H9 (cell line): ENCODE measurements around the gene PTGES2. TPM values are rescaled to one million over a fixed set of nuclear protein-coding genes. Genes with fewer than 3 reads are reported as not detected.
"Not testable (repeated sequence)": the region's sequence is repeated elsewhere in the genome, so short reads cannot be mapped to it uniquely, and the experiment has no call there.

Source experiments
- DNase-seq: peaks from one replicate; pipeline ENCODE4 v3.0.0-alpha.2; 2017
- H2AFZ ChIP-seq: one replicate; pipeline ENCODE4 v1.6.1; 2013; ENCODE audit warnings: mild to moderate bottlenecking, low read length, control low read depth, moderate library complexity
- H2AK5ac ChIP-seq: 2 replicates; pipeline ENCODE4 v1.6.1; 2013; ENCODE audit warnings: low read length, control low read depth, mixed read lengths; ENCODE audit not compliant: insufficient read length
- H2BK120ac ChIP-seq: one replicate; pipeline ENCODE4 v1.6.1; 2013; ENCODE audit warnings: low read depth, mild to moderate bottlenecking, low read length, control low read depth, inconsistent platforms; ENCODE audit not compliant: poor library complexity, severe bottlenecking
- H2BK12ac ChIP-seq: 2 replicates; pipeline ENCODE4 v1.6.1; 2013; ENCODE audit warnings: low read length, control low read depth, mixed read lengths, low read depth; ENCODE audit not compliant: insufficient read length
- H2BK15ac ChIP-seq: 2 replicates; pipeline ENCODE4 v1.6.1; 2013; ENCODE audit warnings: low read depth, low read length, control low read depth
- H2BK20ac ChIP-seq: one replicate; pipeline ENCODE4 v1.6.1; 2013; ENCODE audit warnings: low read depth, mild to moderate bottlenecking, low read length, control low read depth, inconsistent platforms; ENCODE audit not compliant: poor library complexity, severe bottlenecking
- H2BK5ac ChIP-seq: 2 replicates; pipeline ENCODE4 v1.6.1; 2013; ENCODE audit warnings: low read length, control low read depth, mixed read lengths; ENCODE audit not compliant: insufficient read length
- H3K14ac ChIP-seq: 2 replicates; pipeline ENCODE4 v1.6.1; 2013; ENCODE audit warnings: low read length, control low read depth; ENCODE audit not compliant: insufficient read depth
- H3K18ac ChIP-seq: 2 replicates; pipeline ENCODE4 v1.6.1; 2013; ENCODE audit warnings: low read depth, mild to moderate bottlenecking, mixed read lengths, low read length, control low read depth; ENCODE audit not compliant: insufficient read length
- H3K23ac ChIP-seq: 2 replicates; pipeline ENCODE4 v1.6.1; 2013; ENCODE audit warnings: low read length, control low read depth, mixed read lengths, low read depth; ENCODE audit not compliant: insufficient read length
- H3K23me2 ChIP-seq: 2 replicates; pipeline ENCODE4 v1.6.1; 2013; ENCODE audit warnings: low read depth, mild to moderate bottlenecking, mixed read lengths, low read length, control low read depth; ENCODE audit not compliant: insufficient read length, poor library complexity, severe bottlenecking
- H3K27ac ChIP-seq: 2 replicates; pipeline ENCODE4 v1.5.1; 2013; ENCODE audit warnings: low read length, control low read depth, mixed read lengths, low read depth; ENCODE audit not compliant: insufficient read length
- H3K27me3 ChIP-seq: 2 replicates; pipeline ENCODE4 v1.6.1; 2013; ENCODE audit warnings: low read length, control low read depth, inconsistent platforms; ENCODE audit not compliant: insufficient read depth
- H3K4ac ChIP-seq: 2 replicates; pipeline ENCODE4 v1.6.1; 2013; ENCODE audit warnings: low read depth, mild to moderate bottlenecking, control low read depth, inconsistent platforms, low read length, moderate library complexity
- H3K4me1 ChIP-seq: 2 replicates; pipeline ENCODE4 v1.6.1; 2013; ENCODE audit warnings: low read length, control low read depth, inconsistent platforms; ENCODE audit not compliant: insufficient read depth
- H3K4me2 ChIP-seq: 2 replicates; pipeline ENCODE4 v1.6.1; 2013; ENCODE audit warnings: low read length, control low read depth, mixed read lengths; ENCODE audit not compliant: insufficient read length, insufficient read depth
- H3K56ac ChIP-seq: 2 replicates; pipeline ENCODE4 v1.6.1; 2013; ENCODE audit warnings: low read depth, mild to moderate bottlenecking, mixed read lengths, low read length, control low read depth; ENCODE audit not compliant: insufficient read length
- H3K79me1 ChIP-seq: 2 replicates; pipeline ENCODE4 v1.6.1; 2013; ENCODE audit warnings: low read depth, mild to moderate bottlenecking, moderate library complexity, low read length, control low read depth, inconsistent platforms; ENCODE audit not compliant: insufficient read depth, poor library complexity, severe bottlenecking
- H3K79me2 ChIP-seq: 2 replicates; pipeline ENCODE4 v1.6.1; 2013; ENCODE audit warnings: low read length, control low read depth, inconsistent platforms; ENCODE audit not compliant: insufficient read depth
- H3K9ac ChIP-seq: 2 replicates; pipeline ENCODE4 v1.6.1; 2013; ENCODE audit warnings: low read length, control low read depth, mixed read lengths; ENCODE audit not compliant: insufficient read length; ENCODE audit errors: extremely low read depth
- H3K9me3 ChIP-seq: one replicate; pipeline ENCODE4 v1.6.1; 2013; ENCODE audit warnings: low read depth, low read length, inconsistent platforms; ENCODE audit not compliant: control insufficient read depth
- H3T11ph ChIP-seq: one replicate; pipeline ENCODE4 v1.6.1; 2013; ENCODE audit warnings: mild to moderate bottlenecking, low read length, control low read depth, inconsistent platforms
- H4K20me1 ChIP-seq: one replicate; pipeline ENCODE4 v1.6.1; 2013; ENCODE audit not compliant: control insufficient read depth, insufficient read length, insufficient read depth
- H4K5ac ChIP-seq: 2 replicates; pipeline ENCODE4 v1.6.1; 2013; ENCODE audit warnings: low read depth, mild to moderate bottlenecking, mixed read lengths, low read length, control low read depth; ENCODE audit not compliant: insufficient read length
- H4K8ac ChIP-seq: replicated peaks from 2 replicates; pipeline ENCODE4 v1.6.1; 2013; ENCODE audit warnings: low read length, control low read depth, mixed read lengths, low read depth; ENCODE audit not compliant: insufficient read length
- H4K91ac ChIP-seq: 2 replicates; pipeline ENCODE4 v1.6.1; 2013; ENCODE audit warnings: low read depth, mild to moderate bottlenecking, moderate library complexity, mixed read lengths, low read length, control low read depth; ENCODE audit not compliant: insufficient read length
- H3K27ac Mint-ChIP-seq, 3 experiments: 2 replicates in 2 of 3; 3 replicates in 1 of 3; pipeline ENCODE4 v1.8.0; 2020 to 2021; ENCODE audit warnings: mixed read lengths in 3 of 3, mild to moderate bottlenecking in 1 of 3, moderate library complexity in 1 of 3
- H3K27me3 Mint-ChIP-seq: 2 replicates; pipeline ENCODE4 v1.8.0; 2021; ENCODE audit warnings: low read depth, mild to moderate bottlenecking, moderate library complexity, mixed read lengths
- H3K36me3 Mint-ChIP-seq, 3 experiments: 2 replicates in 2 of 3; 3 replicates in 1 of 3; pipeline ENCODE4 v1.8.0; 2020 to 2021; ENCODE audit warnings: low read depth in 3 of 3, mixed read lengths in 3 of 3; ENCODE audit not compliant: insufficient read depth in 1 of 3
- H3K4me1 Mint-ChIP-seq, 2 experiments: 2 replicates each; pipeline ENCODE4 v1.8.0; 2020; ENCODE audit warnings: mixed read lengths in 2 of 2
- H3K4me3 Mint-ChIP-seq, 2 experiments: 2 replicates in 1 of 2; 3 replicates in 1 of 2; pipeline ENCODE4 v1.8.0; 2020 to 2021; ENCODE audit warnings: mild to moderate bottlenecking in 2 of 2, mixed read lengths in 2 of 2, moderate library complexity in 1 of 2
- H3K9me3 Mint-ChIP-seq, 2 experiments: 2 replicates in 1 of 2; 3 replicates in 1 of 2; pipeline ENCODE4 v1.8.0; 2020; ENCODE audit warnings: mild to moderate bottlenecking in 2 of 2, mixed read lengths in 2 of 2, moderate library complexity in 1 of 2
- WGBS: extraction: QIAGEN DNeasy Blood & Tissue Kit; methylation state at CpG from one replicate; pipeline ENCODE4 v1.1.7; 2013; ENCODE audit warnings: missing lambda C conversion rate, low lambda C conversion rate, mixed read lengths; ENCODE audit not compliant: insufficient read length; ENCODE audit errors: extremely low coverage; 5-methylcytosine and 5-hydroxymethylcytosine counted together
- total RNA-seq: library from RNA; stranded (reverse); gene quantifications from 2 replicates; pipeline ENCODE4 v1.2.1, GENCODE V29; 2021
- TF ChIP-seq, protein P1 (sequence below): fragments of 200-600 bp; sonication (generic); conservative IDR thresholded peaks from 3 replicates; pipeline ENCODE4 v1.8.0; 2021; ENCODE audit warnings: antibody characterized with exemption, mild to moderate bottlenecking

Gene PTGES2
- total RNA-seq, 1 experiment from 2014 or later, result 63.9 TPM

DNA sequence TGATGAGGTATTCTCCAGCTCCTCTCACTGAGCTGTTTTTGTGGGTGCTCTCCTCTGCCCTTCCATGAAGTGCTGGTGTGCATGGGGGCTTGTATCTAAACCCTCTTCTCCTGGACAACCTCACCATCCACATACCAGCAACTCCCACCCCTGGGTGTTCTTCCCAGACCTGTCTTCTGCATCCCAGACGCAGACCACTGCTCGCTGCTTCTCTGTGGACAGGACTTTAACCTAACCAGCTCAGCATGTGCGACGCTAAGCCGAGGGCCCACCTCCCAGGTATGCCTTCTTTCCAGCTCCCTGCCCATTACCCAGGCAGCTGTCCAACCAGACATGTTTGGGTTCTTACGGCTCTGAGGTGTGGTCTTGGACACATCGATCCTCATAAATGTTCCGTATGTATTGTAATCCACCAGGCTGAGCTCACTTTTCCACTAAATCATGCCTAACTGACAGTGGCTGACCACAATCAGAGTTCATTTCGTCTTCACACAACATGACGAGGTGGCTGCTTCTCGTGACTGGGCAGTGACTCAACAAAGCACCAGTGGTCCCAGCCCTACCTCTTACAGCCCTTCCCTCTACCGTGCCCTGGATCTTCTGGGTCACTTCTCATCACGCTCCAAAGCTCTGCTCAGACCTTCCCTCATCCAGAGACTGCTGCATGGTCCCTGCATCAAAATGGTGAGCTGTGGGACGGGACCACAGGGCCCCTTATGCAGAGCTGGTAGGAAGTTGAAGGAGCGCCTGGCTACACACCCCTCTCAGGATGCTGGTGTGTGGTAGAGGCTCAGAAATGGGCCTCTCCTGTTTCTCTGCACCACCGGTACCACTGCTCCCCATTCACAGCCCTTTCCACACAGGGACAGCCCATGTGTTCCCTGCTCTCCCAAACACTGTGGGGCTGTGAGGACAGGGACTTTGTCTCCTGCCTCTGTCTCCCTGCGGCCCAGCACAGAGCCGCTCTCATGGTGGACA is 9.6 kb upstream of the PTGES2 start:
- H3K23ac ChIP-seq, result no peak overlapping the region
- DNase-seq, result no peak

DNA sequence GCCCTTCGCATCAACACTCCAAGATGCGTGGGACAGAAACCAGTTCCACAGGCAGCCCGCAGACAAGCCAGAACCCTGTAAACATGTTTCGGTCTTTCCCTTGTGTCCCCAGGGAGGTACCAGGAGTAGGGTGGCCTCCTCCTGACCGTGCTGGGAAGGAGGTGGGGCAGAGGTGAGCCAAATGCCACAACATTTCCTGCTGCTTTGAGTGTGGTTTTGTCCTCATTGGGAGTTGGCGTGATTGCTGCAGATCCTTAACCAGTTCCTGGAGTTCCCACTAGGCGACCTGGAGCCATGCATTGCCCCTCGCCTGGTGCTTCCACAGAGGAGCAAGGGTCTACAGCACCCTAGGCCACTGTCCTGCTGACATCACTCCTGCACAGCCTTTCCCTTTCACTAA is 8.0 kb upstream of the PTGES2 start:
- H3K4me3 Mint-ChIP-seq, H2AFZ ChIP-seq: not testable (repeated sequence)
- peaks cover 8 to 11% of the 10 kb centered on the region in 2 experiments for H3K4me1 Mint-ChIP-seq

More for the DNA sequence above, 9.6 kb upstream of the PTGES2 start:
- no peaks in the 10 kb centered on the region for H3K36me3 Mint-ChIP-seq
- Histone ChIP-seq H2BK20ac (no peak overlapping the region), H3K23me2 (no peaks in the 10 kb centered on the region), H2BK120ac (no peak overlapping the region), H3K4me2 (no peak overlapping the region), H4K91ac (no peak overlapping the region), H3K79me2 (no peaks in the 10 kb centered on the region), H3K14ac (no peak overlapping the region), H4K5ac (no peak overlapping the region), H4K8ac (no peak overlapping the region), H3T11ph (no peak overlapping the region), H3K79me1 (no peaks in the 10 kb centered on the region), H3K27ac (no peak overlapping the region), H3K18ac (no peak overlapping the region), H3K56ac (no peak overlapping the region), H2AFZ (no peak overlapping the region), H3K9ac (no peak overlapping the region), H3K4me1 (no peaks in the 10 kb centered on the region), H3K9me3 (no peaks in the 10 kb centered on the region), H4K20me1 (no peaks in the 10 kb centered on the region), H2BK12ac (no peak overlapping the region), H2AK5ac (no peak overlapping the region), H3K4ac (no peak overlapping the region), H2BK15ac (no peak overlapping the region), H3K27me3 (no peaks in the 10 kb centered on the region), H2BK5ac (no peak overlapping the region)
- TF ChIP-seq, protein P1, sequence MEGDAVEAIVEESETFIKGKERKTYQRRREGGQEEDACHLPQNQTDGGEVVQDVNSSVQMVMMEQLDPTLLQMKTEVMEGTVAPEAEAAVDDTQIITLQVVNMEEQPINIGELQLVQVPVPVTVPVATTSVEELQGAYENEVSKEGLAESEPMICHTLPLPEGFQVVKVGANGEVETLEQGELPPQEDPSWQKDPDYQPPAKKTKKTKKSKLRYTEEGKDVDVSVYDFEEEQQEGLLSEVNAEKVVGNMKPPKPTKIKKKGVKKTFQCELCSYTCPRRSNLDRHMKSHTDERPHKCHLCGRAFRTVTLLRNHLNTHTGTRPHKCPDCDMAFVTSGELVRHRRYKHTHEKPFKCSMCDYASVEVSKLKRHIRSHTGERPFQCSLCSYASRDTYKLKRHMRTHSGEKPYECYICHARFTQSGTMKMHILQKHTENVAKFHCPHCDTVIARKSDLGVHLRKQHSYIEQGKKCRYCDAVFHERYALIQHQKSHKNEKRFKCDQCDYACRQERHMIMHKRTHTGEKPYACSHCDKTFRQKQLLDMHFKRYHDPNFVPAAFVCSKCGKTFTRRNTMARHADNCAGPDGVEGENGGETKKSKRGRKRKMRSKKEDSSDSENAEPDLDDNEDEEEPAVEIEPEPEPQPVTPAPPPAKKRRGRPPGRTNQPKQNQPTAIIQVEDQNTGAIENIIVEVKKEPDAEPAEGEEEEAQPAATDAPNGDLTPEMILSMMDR, result no peak
- no peak overlapping the region for H3K4me3 Mint-ChIP-seq
- H3K9me3 Mint-ChIP-seq, result no peaks in the 10 kb centered on the region
- H3K4me1 Mint-ChIP-seq, result peaks cover 8 to 11% of the 10 kb centered on the region in 2 experiments
- peaks cover 41% of the 10 kb centered on the region for H3K27me3 Mint-ChIP-seq
- no CpG with 5 or more reads among the region's 18 CpGs for WGBS
- H3K27ac Mint-ChIP-seq, result peak overlapping the region in 1 of 3 experiments; percentile 90; a peak in 1 of 7 replicates

More for the DNA sequence above, 8.0 kb upstream of the PTGES2 start:
- H2BK12ac ChIP-seq, H3K36me3 Mint-ChIP-seq, H3K79me2 ChIP-seq, H2AK5ac ChIP-seq, H3K27ac Mint-ChIP-seq, H2BK120ac ChIP-seq, H3K4ac ChIP-seq, H3T11ph ChIP-seq, H3K14ac ChIP-seq, H4K20me1 ChIP-seq, H4K91ac ChIP-seq, H3K27ac ChIP-seq, H3K23ac ChIP-seq, H4K8ac ChIP-seq, H2BK20ac ChIP-seq, H3K4me2 ChIP-seq, H3K23me2 ChIP-seq, H3K9me3 Mint-ChIP-seq, H3K79me1 ChIP-seq, H3K4me1 ChIP-seq, H4K5ac ChIP-seq, H2BK5ac ChIP-seq, H3K56ac ChIP-seq, H3K9ac ChIP-seq, H2BK15ac ChIP-seq, H3K9me3 ChIP-seq, H3K27me3 ChIP-seq: not testable (repeated sequence)
- no CpG with 5 or more reads among the region's 8 CpGs for WGBS
- peak overlapping the region; percentile 64 for H3K18ac ChIP-seq
- DNase-seq, result peak; percentile 24
- peaks cover 54% of the 10 kb centered on the region for H3K27me3 Mint-ChIP-seq
